PFSK-1 (cell line): ENCODE measurements around the gene ISOC2.

Experiments
- FOXP2 ChIP-seq: optimal IDR thresholded peaks from 2 replicates; pipeline ENCODE3; 2011; ENCODE audit warnings: borderline replicate concordance, control low read depth, inconsistent platforms; ENCODE audit not compliant: insufficient read depth; ENCODE audit errors: extremely low read length, extremely low read depth
- POLR2AphosphoS5 ChIP-seq: IDR thresholded peaks from 2 replicates; pipeline ENCODE4 v1.6.1; 2012; ENCODE audit warnings: low read depth, mild to moderate bottlenecking, control low read depth, low read length, moderate library complexity
- SIN3A ChIP-seq: IDR thresholded peaks from 2 replicates; pipeline ENCODE4 v1.6.1; 2012; ENCODE audit warnings: mild to moderate bottlenecking, low read length, moderate library complexity, borderline replicate concordance; ENCODE audit not compliant: insufficient read depth
- TAF1 ChIP-seq: IDR thresholded peaks from 2 replicates; pipeline ENCODE4 v1.6.1; 2012; ENCODE audit warnings: low read length, control low read depth, borderline replicate concordance; ENCODE audit not compliant: insufficient read depth
- TF ChIP-seq, protein P1 (sequence below), 2 experiments: IDR thresholded peaks; 2 replicates each; pipeline versions ENCODE4 v1.6.1 to v1.8.0; 2011 to 2012; ENCODE audit warnings: low read depth in 2 of 2, low read length in 2 of 2, control low read depth in 1 of 2, inconsistent platforms in 1 of 2, mild to moderate bottlenecking in 1 of 2, moderate library complexity in 1 of 2; ENCODE audit not compliant: insufficient read depth in 1 of 2

- no peak for TF ChIP-seq TAF1
- TF ChIP-seq POLR2AphosphoS5 = no peak
- TF ChIP-seq SIN3A = no peak
- TF ChIP-seq FOXP2 = no peak
- TF ChIP-seq, protein P1, sequence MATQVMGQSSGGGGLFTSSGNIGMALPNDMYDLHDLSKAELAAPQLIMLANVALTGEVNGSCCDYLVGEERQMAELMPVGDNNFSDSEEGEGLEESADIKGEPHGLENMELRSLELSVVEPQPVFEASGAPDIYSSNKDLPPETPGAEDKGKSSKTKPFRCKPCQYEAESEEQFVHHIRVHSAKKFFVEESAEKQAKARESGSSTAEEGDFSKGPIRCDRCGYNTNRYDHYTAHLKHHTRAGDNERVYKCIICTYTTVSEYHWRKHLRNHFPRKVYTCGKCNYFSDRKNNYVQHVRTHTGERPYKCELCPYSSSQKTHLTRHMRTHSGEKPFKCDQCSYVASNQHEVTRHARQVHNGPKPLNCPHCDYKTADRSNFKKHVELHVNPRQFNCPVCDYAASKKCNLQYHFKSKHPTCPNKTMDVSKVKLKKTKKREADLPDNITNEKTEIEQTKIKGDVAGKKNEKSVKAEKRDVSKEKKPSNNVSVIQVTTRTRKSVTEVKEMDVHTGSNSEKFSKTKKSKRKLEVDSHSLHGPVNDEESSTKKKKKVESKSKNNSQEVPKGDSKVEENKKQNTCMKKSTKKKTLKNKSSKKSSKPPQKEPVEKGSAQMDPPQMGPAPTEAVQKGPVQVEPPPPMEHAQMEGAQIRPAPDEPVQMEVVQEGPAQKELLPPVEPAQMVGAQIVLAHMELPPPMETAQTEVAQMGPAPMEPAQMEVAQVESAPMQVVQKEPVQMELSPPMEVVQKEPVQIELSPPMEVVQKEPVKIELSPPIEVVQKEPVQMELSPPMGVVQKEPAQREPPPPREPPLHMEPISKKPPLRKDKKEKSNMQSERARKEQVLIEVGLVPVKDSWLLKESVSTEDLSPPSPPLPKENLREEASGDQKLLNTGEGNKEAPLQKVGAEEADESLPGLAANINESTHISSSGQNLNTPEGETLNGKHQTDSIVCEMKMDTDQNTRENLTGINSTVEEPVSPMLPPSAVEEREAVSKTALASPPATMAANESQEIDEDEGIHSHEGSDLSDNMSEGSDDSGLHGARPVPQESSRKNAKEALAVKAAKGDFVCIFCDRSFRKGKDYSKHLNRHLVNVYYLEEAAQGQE (IDR thresholded peaks at IDR 0.05; ENCODE audit: insufficient read depth in 1 of 2, low read depth in 2 of 2, low read length in 2 of 2) = no peak
Observed at GRCh38 chr19:55472463-55472862, 11.0 kb upstream of the ISOC2 start.
